Measurements from ENCODE around the gene BCKDHB.

BCKDHB gene

GRCh38 chr6:80181352-80182081 lies 75.0 kb downstream of the BCKDHB start:
- WGBS (ENCODE audit: insufficient coverage) = 100% methylated on average over 3 of the region's 4 CpGs

DNA sequence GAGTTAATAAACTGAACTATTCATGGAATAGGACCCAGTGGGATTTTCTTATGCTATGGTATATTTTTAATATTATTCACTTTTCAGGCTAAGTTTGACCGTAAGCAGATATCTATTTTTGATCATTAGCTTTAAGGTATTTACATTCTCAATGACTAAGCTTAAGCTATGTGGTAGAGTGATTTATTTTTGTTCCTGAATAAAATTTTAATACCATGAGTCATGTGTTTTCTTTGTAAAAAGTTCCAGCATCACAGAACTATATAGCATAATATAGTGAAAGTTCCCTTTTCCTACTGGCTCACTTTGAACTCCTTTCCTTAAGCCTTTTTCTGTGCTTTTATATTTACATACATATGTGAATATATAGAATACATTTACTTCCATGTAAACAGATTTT lies 75.8 kb downstream of the BCKDHB start:
- H3K4me3 ChIP-seq (ENCODE audit: control insufficient read depth in 1 of 7, extremely low read depth in 1 of 7, insufficient read depth in 4 of 7, low read depth in 2 of 7, low read length in 6 of 7) = no peak overlapping the region
- peaks cover 0 to 2% (median 0%) of the 10 kb centered on the region in 4 experiments for H3K4me1 ChIP-seq (ENCODE audit: control extremely low read depth in 1 of 4, control insufficient read depth in 4 of 4, insufficient read depth in 4 of 4, low read length in 3 of 4)
- POLR2A ChIA-PET = no interaction called here
- no peak overlapping the region for H3K27ac ChIP-seq (ENCODE audit: insufficient read depth in 1 of 2, low read depth in 1 of 2, low read length in 2 of 2, poor library complexity in 1 of 2, severe bottlenecking in 2 of 2)
- peaks cover 0 to 4% (median 0%) of the 10 kb centered on the region in 4 experiments for H3K36me3 ChIP-seq (ENCODE audit: control insufficient read depth in 4 of 4, insufficient read depth in 4 of 4, low read length in 3 of 4)
- no peaks in the 10 kb centered on the region for H3K27me3 ChIP-seq (replicated peaks in 2 of 5; ENCODE audit: control insufficient read depth in 4 of 5, insufficient read depth in 5 of 5, low read length in 4 of 5)
- WGBS (ENCODE audit: insufficient coverage) = no CpG with 5 or more reads among the region's 1 CpG
- DNase-seq = peak in 2 of 3 donors; percentile 4 to 18
- peaks cover 0 to 3% (median 0%) of the 10 kb centered on the region in 5 experiments for H3K9me3 ChIP-seq (ENCODE audit: control extremely low read depth in 1 of 5, control insufficient read depth in 4 of 5, insufficient read depth in 2 of 5, low read depth in 1 of 5, low read length in 4 of 5)
- CTCF ChIA-PET = no interaction called here

More at GRCh38 chr6:80181352-80182081, 75.0 kb downstream of the BCKDHB start:
- POLR2A ChIA-PET = no interaction called here
- CTCF ChIA-PET = interaction anchor here (1.1 kb wide), 1 partner anchor 16 kb away, joined by 3 read pairs; no protein-coding TSS in a partner anchor
- Histone ChIP-seq H3K27ac (ENCODE audit: insufficient read depth in 1 of 2, low read depth in 1 of 2, low read length in 2 of 2, poor library complexity in 1 of 2, severe bottlenecking in 2 of 2) (no peak overlapping the region), H3K36me3 (ENCODE audit: control insufficient read depth in 4 of 4, insufficient read depth in 4 of 4, low read length in 3 of 4) (peaks cover 0 to 4% (median 0%) of the 10 kb centered on the region in 4 experiments), H3K4me3 (ENCODE audit: control insufficient read depth in 1 of 7, extremely low read depth in 1 of 7, insufficient read depth in 4 of 7, low read depth in 2 of 7, low read length in 6 of 7) (no peak overlapping the region), H3K27me3 (replicated peaks in 2 of 5; ENCODE audit: control insufficient read depth in 4 of 5, insufficient read depth in 5 of 5, low read length in 4 of 5) (no peaks in the 10 kb centered on the region), H3K9me3 (ENCODE audit: control extremely low read depth in 1 of 5, control insufficient read depth in 4 of 5, insufficient read depth in 2 of 5, low read depth in 1 of 5, low read length in 4 of 5) (peaks cover 0 to 3% (median 0%) of the 10 kb centered on the region in 5 experiments), H3K4me1 (ENCODE audit: control extremely low read depth in 1 of 4, control insufficient read depth in 4 of 4, insufficient read depth in 4 of 4, low read length in 3 of 4) (peaks cover 0 to 2% (median 0%) of the 10 kb centered on the region in 4 experiments)
- no peak for DNase-seq

GRCh38 chr6:80183019-80183795 lies 76.7 kb downstream of the BCKDHB start:
- 80% methylated on average over 1 of the region's 4 CpGs for WGBS (ENCODE audit: insufficient coverage)
- ChIA-PET POLR2A (no interaction called here), CTCF (interaction anchor here (2.1 kb wide), 1 partner anchor 30 kb away, joined by 5 read pairs; no protein-coding TSS in a partner anchor)
- Histone ChIP-seq H3K27ac (ENCODE audit: insufficient read depth in 1 of 2, low read depth in 1 of 2, low read length in 2 of 2, poor library complexity in 1 of 2, severe bottlenecking in 2 of 2) (no peak overlapping the region), H3K4me3 (ENCODE audit: control insufficient read depth in 1 of 7, extremely low read depth in 1 of 7, insufficient read depth in 4 of 7, low read depth in 2 of 7, low read length in 6 of 7) (no peak overlapping the region), H3K27me3 (replicated peaks in 2 of 5; ENCODE audit: control insufficient read depth in 4 of 5, insufficient read depth in 5 of 5, low read length in 4 of 5) (no peaks in the 10 kb centered on the region), H3K4me1 (ENCODE audit: control extremely low read depth in 1 of 4, control insufficient read depth in 4 of 4, insufficient read depth in 4 of 4, low read length in 3 of 4) (peaks cover 0 to 2% (median 0%) of the 10 kb centered on the region in 4 experiments), H3K9me3 (ENCODE audit: control extremely low read depth in 1 of 5, control insufficient read depth in 4 of 5, insufficient read depth in 2 of 5, low read depth in 1 of 5, low read length in 4 of 5) (peaks cover 0 to 9% (median 0%) of the 10 kb centered on the region in 5 experiments), H3K36me3 (ENCODE audit: control insufficient read depth in 4 of 4, insufficient read depth in 4 of 4, low read length in 3 of 4) (peaks cover 0 to 4% (median 0%) of the 10 kb centered on the region in 4 experiments)
- DNase-seq = no peak

DNA sequence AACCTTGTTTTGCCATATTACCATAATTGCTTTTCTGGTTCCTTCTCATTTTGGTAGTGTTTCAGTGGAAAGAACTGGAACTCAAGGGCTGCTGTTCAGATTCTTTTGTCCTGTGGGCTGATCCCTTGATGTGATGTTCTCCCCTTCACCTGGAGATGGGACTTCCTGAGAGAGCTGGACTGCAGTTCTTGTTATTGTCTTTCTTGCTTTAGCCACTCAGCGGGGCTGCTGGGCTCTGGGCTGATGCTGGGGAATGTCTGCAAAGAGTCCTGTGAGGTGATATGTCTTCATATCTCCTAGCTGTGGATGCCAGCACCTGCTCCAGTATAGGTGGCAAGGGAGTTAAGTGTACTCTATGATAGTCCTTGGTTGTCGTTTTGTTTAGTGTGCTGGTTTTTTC lies 79.0 kb downstream of the BCKDHB start:
- no peak for DNase-seq
- Histone ChIP-seq H3K36me3 (ENCODE audit: control insufficient read depth in 4 of 4, insufficient read depth in 4 of 4, low read length in 3 of 4) (peaks cover 0 to 4% (median 0%) of the 10 kb centered on the region in 4 experiments), H3K9me3 (ENCODE audit: control extremely low read depth in 1 of 5, control insufficient read depth in 4 of 5, insufficient read depth in 2 of 5, low read depth in 1 of 5, low read length in 4 of 5) (peaks cover 0 to 9% (median 0%) of the 10 kb centered on the region in 5 experiments), H3K27me3 (replicated peaks in 2 of 5; ENCODE audit: control insufficient read depth in 4 of 5, insufficient read depth in 5 of 5, low read length in 4 of 5) (no peaks in the 10 kb centered on the region), H3K4me3 (ENCODE audit: control insufficient read depth in 1 of 7, extremely low read depth in 1 of 7, insufficient read depth in 4 of 7, low read depth in 2 of 7, low read length in 6 of 7) (no peak overlapping the region), H3K4me1 (ENCODE audit: control extremely low read depth in 1 of 4, control insufficient read depth in 4 of 4, insufficient read depth in 4 of 4, low read length in 3 of 4) (peaks cover 0 to 2% (median 0%) of the 10 kb centered on the region in 4 experiments), H3K27ac (ENCODE audit: insufficient read depth in 1 of 2, low read depth in 1 of 2, low read length in 2 of 2, poor library complexity in 1 of 2, severe bottlenecking in 2 of 2) (no peak overlapping the region)
- POLR2A ChIA-PET = no interaction called here
- 100% methylated on average over 1 of the region's 2 CpGs for WGBS (ENCODE audit: insufficient coverage)
- CTCF ChIA-PET = interaction anchor here (1.4 kb wide), 1 partner anchor 12 kb away, joined by 4 read pairs; no protein-coding TSS in a partner anchor

- POLR2A ChIA-PET = no interaction called here
- peaks cover 0 to 4% (median 0%) of the 10 kb centered on the region in 4 experiments for H3K36me3 ChIP-seq (ENCODE audit: control insufficient read depth in 4 of 4, insufficient read depth in 4 of 4, low read length in 3 of 4)
- H3K9me3 ChIP-seq (ENCODE audit: control extremely low read depth in 1 of 5, control insufficient read depth in 4 of 5, insufficient read depth in 2 of 5, low read depth in 1 of 5, low read length in 4 of 5) = peaks cover 0 to 9% (median 0%) of the 10 kb centered on the region in 5 experiments
- 86% methylated on average over 5 of the region's 7 CpGs for WGBS (ENCODE audit: insufficient coverage)
- H3K4me1 ChIP-seq (ENCODE audit: control extremely low read depth in 1 of 4, control insufficient read depth in 4 of 4, insufficient read depth in 4 of 4, low read length in 3 of 4) = peaks cover 0 to 2% (median 0%) of the 10 kb centered on the region in 4 experiments
- no peak overlapping the region for H3K27ac ChIP-seq (ENCODE audit: insufficient read depth in 1 of 2, low read depth in 1 of 2, low read length in 2 of 2, poor library complexity in 1 of 2, severe bottlenecking in 2 of 2)
- CTCF ChIA-PET = interaction anchor here (1.4 kb wide), 1 partner anchor 11 kb away, joined by 4 read pairs; no protein-coding TSS in a partner anchor
- H3K4me3 ChIP-seq (ENCODE audit: control insufficient read depth in 1 of 7, extremely low read depth in 1 of 7, insufficient read depth in 4 of 7, low read depth in 2 of 7, low read length in 6 of 7) = no peak overlapping the region
- H3K27me3 ChIP-seq (replicated peaks in 2 of 5; ENCODE audit: control insufficient read depth in 4 of 5, insufficient read depth in 5 of 5, low read length in 4 of 5) = no peaks in the 10 kb centered on the region
- no peak for DNase-seq
These were observed 79.6 kb downstream of the BCKDHB start for GRCh38 chr6:80186082-80186481.

DNA sequence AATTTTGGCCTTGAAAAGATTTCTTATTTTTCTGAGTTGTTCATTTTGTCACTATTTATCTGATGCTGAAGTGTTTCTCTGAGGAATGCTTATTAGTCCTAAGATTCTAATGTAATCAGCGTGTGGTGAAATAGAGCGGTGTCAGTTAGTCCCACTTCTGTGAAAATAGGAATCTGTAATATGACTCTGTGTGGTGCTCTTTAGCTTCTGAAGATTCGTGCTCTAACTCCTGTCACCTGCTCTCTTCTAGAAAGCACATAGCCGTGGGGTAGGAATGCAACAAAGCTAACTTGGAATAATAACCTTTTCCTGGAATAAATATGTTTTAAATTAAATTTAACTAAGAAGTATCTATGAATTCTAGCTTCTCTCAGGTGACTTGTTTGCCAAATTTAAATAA lies 90.4 kb downstream of the BCKDHB start:
- ChIA-PET CTCF (interaction anchor here (0.6 to 1.1 kb wide), 2 partner anchors 11 to 16 kb away, joined by 3 to 4 read pairs; no protein-coding TSS in a partner anchor), POLR2A (no interaction called here)
- H3K4me1 ChIP-seq (ENCODE audit: control extremely low read depth in 1 of 4, control insufficient read depth in 4 of 4, insufficient read depth in 4 of 4, low read length in 3 of 4) = no peaks in the 10 kb centered on the region
- DNase-seq = no peak
- H3K27me3 ChIP-seq (replicated peaks in 2 of 5; ENCODE audit: control insufficient read depth in 4 of 5, insufficient read depth in 5 of 5, low read length in 4 of 5) = no peaks in the 10 kb centered on the region
- H3K27ac ChIP-seq (ENCODE audit: insufficient read depth in 1 of 2, low read depth in 1 of 2, low read length in 2 of 2, poor library complexity in 1 of 2, severe bottlenecking in 2 of 2) = no peak overlapping the region
- 89% methylated on average over 3 of the region's 4 CpGs for WGBS (ENCODE audit: insufficient coverage)
- no peaks in the 10 kb centered on the region for H3K36me3 ChIP-seq (ENCODE audit: control insufficient read depth in 4 of 4, insufficient read depth in 4 of 4, low read length in 3 of 4)
- H3K9me3 ChIP-seq (ENCODE audit: control extremely low read depth in 1 of 5, control insufficient read depth in 4 of 5, insufficient read depth in 2 of 5, low read depth in 1 of 5, low read length in 4 of 5) = no peaks in the 10 kb centered on the region
- H3K4me3 ChIP-seq (ENCODE audit: control insufficient read depth in 1 of 7, extremely low read depth in 1 of 7, insufficient read depth in 4 of 7, low read depth in 2 of 7, low read length in 6 of 7) = no peak overlapping the region
